BJ (cell line): ENCODE results near the gene KCNQ1. TPM values are rescaled to one million over a fixed set of nuclear protein-coding genes. Genes with fewer than 3 reads are reported as not detected.

Source experiments
- CTCF ChIA-PET: fragments of 350-600 bp; formaldehyde crosslinking; extraction: SDS; loops from one replicate; lab custom pipeline; 2021; ENCODE audit warnings: antibody characterized with exemption, inconsistent platforms; lab: Yijun Ruan, JAX
- POLR2A ChIA-PET: fragments of 300-600 bp; sonication (Branson Sonifier 250); formaldehyde crosslinking; extraction: SDS; loops from one replicate; lab custom pipeline; 2021; ENCODE audit warnings: antibody characterized with exemption; lab: Charles Lee
- DNase-seq: peaks from one replicate; pipeline ENCODE4 v3.0.0-alpha.2; 2011; ENCODE audit warnings: low read depth
- H3K27me3 ChIP-seq: 2 replicates; pipeline ENCODE4 v1.6.0; 2011; ENCODE audit warnings: low read length; ENCODE audit not compliant: control insufficient read depth, insufficient read depth
- H3K36me3 ChIP-seq: 2 replicates; pipeline ENCODE4 v1.5.1; 2011; ENCODE audit warnings: low read length; ENCODE audit not compliant: control insufficient read depth, insufficient read depth
- H3K4me3 ChIP-seq: 2 replicates; pipeline ENCODE4 v1.5.1; 2011; ENCODE audit warnings: low read depth, mild to moderate bottlenecking, control low read depth, low read length
- polyA plus RNA-seq: library from polyadenylated mRNA; depleted of rRNA; stranded (reverse); fragments of >200 nt; gene quantifications from 2 replicates; pipeline ENCODE4 v1.2.3, GENCODE V29; 2011
- TF ChIP-seq, protein P1 (sequence below): IDR thresholded peaks from 2 replicates; pipeline ENCODE4 v1.5.1; 2011; ENCODE audit warnings: low read depth, mild to moderate bottlenecking, control low read depth, inconsistent platforms, low read length, moderate library complexity; ENCODE audit not compliant: insufficient read depth

The KCNQ1 gene
- polyA plus RNA-seq, 1 experiment = not detected

DNA sequence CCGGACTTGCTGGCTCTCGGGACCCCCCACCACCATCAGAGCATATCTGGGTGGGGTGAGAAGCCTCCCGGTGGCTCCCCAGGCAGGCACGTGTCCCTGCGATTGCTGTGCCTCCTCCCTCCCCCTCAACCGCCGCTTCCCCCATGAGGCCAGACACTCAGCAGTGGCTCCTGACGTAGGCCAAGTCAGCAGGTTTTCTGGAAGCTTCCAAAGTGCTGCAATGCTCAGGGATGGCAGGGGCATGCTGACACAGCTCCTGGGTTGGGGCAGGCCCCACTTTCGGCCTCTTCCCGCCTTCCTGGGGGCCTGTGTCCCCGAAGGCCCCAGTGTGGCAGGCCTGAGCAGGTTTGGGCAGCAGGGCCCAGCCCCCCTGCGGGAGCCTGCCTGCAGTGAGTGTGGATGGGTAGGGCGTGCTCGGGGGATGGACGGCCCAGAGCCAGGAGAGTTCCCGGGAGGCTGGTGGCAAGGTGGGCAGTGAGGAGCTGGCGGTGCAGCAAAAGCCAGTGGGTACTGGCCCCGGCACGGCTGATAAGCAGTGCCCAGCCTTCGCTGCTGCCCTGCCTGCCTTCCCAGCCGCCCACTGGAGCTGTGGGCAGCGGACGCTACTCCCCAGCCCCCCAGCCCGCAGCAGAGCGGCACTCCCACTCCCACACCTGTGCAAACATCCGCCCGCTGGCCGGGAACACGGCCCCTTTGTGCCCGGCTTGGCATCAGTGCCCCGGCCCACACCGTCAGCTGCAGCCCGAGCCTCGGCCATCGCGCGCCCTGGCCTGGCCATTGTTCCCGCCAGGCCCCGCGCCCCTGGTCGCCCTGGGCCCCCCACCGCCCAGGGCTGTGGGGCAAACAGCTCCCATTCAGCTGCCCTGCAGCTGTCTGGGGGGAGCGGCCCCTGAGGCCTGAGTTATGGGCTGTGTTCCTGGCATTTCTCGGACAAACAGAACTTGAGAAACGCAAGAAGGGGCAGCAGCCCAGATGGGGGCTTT lies 130.0 kb downstream of the KCNQ1 start:
- ChIA-PET POLR2A (no interaction called here), CTCF (no interaction called here)
- Histone ChIP-seq H3K27me3 (no peaks in the 10 kb centered on the region), H3K4me3 (no peak overlapping the region), H3K36me3 (no peaks in the 10 kb centered on the region)
- TF ChIP-seq, protein P1, sequence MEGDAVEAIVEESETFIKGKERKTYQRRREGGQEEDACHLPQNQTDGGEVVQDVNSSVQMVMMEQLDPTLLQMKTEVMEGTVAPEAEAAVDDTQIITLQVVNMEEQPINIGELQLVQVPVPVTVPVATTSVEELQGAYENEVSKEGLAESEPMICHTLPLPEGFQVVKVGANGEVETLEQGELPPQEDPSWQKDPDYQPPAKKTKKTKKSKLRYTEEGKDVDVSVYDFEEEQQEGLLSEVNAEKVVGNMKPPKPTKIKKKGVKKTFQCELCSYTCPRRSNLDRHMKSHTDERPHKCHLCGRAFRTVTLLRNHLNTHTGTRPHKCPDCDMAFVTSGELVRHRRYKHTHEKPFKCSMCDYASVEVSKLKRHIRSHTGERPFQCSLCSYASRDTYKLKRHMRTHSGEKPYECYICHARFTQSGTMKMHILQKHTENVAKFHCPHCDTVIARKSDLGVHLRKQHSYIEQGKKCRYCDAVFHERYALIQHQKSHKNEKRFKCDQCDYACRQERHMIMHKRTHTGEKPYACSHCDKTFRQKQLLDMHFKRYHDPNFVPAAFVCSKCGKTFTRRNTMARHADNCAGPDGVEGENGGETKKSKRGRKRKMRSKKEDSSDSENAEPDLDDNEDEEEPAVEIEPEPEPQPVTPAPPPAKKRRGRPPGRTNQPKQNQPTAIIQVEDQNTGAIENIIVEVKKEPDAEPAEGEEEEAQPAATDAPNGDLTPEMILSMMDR = no peak
- DNase-seq = no peak

- H3K27me3 ChIP-seq = no peaks in the 10 kb centered on the region
- ChIA-PET CTCF (no interaction called here), POLR2A (no interaction called here)
- TF ChIP-seq, protein P1 = no peak
- no peaks in the 10 kb centered on the region for H3K36me3 ChIP-seq
- DNase-seq = no peak
- no peak overlapping the region for H3K4me3 ChIP-seq
Observed at GRCh38 chr11:2575591-2576051, 130.8 kb downstream of the KCNQ1 start.

- ChIA-PET CTCF (no interaction called here), POLR2A (no interaction called here)
- TF ChIP-seq, protein P1 = no peak
- no peak for DNase-seq
- Histone ChIP-seq H3K27me3 (no peaks in the 10 kb centered on the region), H3K4me3 (no peak overlapping the region), H3K36me3 (no peaks in the 10 kb centered on the region)
Observed at GRCh38 chr11:2576111-2576510, 131.3 kb downstream of the KCNQ1 start.

GRCh38 chr11:2576549-2576948 lies 131.7 kb downstream of the KCNQ1 start:
- H3K4me3 ChIP-seq = no peak overlapping the region
- TF ChIP-seq, protein P1 = no peak
- ChIA-PET POLR2A (no interaction called here), CTCF (no interaction called here)
- H3K36me3 ChIP-seq = no peaks in the 10 kb centered on the region
- H3K27me3 ChIP-seq = no peaks in the 10 kb centered on the region
- DNase-seq = no peak
